GM19395 (cell line): Measurements from ENCODE around the gene HELZ.
"Not testable (repeated sequence)": the region's sequence is repeated elsewhere in the genome, so short reads cannot be mapped to it uniquely, and the experiment has no call there.

ENCODE experiments used
- ATAC-seq: cut with Tn5 transposase; IDR thresholded peaks from one replicate; pipeline ENCODE4 v1.9.1; 2021; ENCODE audit warnings: mild to moderate bottlenecking, moderate library complexity; ENCODE audit not compliant: unreplicated experiment

HELZ gene

DNA sequence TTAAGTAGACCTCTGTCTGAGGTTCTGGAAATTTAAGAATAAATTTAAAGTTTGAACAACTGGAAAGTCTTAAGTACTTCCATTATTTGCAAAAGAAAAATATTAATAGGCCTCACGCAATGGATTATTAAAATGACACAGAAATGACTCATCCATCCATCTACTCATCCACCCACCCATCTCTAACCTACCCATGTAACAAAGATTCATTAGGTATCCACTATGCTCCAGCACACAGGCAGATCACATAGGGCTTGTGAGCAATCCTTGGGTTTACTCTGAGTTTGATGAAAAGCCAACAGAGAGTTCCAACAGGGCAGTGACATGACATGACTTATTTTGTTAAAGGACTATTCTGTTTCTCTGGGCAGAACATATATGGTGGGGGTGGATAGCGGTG is 93.3 kb downstream of the HELZ start:
- ATAC-seq = no peak

DNA sequence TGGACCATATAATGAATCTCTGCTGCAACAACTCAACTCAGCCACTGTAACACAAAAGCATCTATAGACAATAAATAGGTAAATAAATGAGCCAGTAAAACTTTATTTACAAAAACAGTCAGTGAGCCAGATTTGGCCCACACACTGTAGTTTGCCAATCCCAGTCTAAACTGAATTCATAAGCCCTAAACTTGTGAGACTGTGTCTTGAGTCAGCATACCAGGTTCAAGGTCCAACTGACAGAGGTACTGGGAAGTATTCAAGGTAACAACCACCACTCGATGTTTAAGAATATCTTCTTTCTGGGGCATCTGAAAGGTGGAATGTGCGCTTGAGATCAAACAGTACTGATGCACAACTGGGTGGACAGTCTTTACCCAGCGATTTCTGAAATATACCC is 94.2 kb downstream of the HELZ start:
- no peak for ATAC-seq

DNA sequence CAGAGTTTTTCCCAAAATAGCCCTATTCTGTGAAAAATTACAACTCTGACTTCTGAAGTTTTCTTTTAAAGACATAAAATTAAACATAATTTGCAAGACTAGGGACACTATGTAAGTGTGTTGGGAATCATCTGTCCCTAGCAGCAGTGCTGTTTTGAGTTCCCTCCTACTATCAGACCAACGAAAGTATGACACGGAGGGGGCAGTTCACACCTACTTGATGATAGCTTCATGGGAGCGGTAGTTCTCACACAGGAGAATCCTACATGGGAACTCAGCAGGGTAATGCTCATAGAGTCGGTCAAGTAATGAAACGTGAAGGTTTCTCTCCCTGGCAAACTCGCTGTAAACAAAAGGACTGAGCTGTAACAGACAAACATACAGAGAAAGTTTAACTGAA is 96.6 kb downstream of the HELZ start:
- ATAC-seq = no peak

DNA sequence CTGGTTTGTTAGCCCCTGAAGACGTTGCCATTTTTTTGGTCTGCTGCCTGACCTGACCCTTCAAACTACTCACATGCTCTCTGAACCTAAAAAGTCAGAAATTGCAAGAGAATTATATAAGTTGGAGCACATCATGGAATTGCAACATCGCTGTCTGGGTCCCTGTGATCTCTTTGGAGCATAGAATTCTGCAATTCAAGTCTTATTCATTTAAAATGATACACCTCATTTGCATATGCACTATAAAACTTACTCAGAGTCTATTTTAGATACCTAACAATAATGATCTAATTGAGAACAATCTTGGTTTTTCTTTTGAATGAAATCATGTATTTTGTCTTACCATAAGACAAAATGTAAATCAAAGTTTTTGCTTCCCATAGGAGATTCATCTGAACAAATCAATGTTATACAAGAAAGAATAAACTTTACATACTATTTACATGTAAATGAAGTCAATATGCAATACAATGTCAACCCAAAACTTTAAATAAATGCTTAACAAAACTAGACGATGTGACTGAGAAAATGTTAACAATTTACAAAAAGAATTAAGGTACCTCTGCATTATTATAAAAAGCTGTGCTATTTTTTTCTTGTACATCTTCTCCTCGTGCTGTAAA is 99.7 kb downstream of the HELZ start:
- no peak for ATAC-seq

DNA sequence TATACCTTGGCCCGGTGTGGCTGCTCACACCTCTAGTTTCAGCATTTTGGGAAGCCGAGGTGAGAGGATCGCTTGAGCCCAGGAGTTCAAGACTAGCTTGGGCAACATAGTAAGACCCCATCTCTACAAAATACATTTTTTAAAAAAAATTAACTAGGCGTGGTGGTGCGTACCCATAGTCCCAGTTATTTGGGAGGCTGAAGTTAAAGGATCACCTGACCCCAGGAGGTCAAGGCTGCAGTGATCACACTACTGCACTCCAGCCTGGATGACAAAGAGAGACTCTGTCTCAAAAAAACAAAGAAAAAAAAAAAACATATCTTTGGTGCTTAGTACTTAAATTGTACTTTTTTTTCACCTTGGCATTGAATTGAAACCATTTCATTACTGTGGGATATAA is 101.7 kb downstream of the HELZ start:
- no peak for ATAC-seq

DNA sequence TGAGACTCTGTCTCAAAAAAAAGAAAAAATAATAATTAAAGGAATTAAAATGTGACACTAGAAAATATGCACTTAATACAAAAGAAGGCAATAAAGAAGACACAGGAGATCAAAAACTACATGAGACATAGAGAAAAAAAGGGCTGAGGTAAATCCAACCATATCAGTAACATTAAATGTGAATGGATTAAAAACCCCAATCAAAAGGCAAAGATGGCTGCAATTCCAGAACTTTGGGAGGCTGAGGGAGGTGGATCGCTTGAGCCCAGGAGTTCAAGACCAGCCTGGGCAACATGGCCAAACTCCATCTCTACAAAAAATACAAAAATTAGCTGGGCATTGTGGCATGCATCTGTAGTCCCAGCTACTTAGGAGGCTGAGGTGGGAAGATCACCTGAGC is 103.0 kb downstream of the HELZ start:
- ATAC-seq = not testable (repeated sequence)

DNA sequence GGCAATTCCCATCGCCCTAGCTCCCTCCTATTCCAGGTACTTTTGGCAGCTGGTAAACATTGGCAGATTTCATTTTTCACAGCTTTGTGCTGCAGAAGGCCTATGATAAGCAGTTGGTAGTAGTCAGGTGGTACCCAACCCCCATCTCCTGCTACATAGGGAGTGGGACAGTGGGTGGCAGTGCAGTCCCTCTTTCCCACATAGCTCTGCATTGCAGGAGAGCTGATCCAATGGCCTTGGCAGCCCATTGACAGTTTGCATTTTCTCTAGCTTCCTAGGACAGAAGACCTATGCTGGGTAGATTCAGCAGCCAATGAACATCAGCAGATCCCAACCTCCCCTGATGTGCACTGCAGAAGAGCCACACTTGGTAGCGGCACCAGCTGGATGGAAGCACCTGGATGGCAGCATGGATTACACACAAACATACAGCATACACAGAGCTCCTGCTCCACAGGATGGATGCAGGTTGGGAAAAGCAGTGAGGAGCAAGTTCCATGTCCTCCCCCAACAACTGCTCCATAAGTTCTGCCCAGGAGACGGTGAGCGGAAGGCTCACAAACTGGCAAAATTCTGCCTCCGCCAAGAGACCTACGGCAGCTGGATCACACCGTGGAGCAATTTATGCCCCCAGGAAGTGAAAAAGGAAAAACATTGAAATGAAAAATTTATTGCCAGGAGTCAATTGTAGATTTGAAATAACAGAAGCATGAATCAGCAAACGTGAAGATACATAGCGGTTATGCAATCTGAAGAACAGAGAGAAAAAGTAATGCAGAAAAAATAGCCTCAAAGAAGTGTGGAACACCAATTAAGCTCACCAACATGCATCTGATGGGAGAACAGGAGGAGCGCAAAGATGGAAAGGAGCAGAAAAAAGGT is 105.0 kb downstream of the HELZ start:
- ATAC-seq = no peak

DNA sequence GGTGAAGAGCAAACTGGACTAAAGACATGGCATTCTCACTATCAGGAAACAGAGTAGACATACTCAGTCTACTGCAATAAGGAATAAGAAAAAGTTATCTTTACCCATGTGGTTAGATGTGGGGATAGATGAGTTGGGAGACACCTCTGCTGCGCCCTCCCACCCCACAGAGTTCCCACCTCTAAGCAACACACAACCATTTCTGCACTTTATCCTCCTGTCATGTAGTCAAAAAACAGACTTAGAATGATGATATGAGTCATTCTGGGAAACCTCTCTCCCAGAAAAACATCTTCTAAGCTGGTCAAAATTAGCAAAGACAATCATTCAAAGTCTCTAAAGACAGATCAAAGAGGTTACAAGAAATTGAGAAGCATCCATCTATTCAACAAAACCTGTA is 105.7 kb downstream of the HELZ start:
- no peak for ATAC-seq

DNA sequence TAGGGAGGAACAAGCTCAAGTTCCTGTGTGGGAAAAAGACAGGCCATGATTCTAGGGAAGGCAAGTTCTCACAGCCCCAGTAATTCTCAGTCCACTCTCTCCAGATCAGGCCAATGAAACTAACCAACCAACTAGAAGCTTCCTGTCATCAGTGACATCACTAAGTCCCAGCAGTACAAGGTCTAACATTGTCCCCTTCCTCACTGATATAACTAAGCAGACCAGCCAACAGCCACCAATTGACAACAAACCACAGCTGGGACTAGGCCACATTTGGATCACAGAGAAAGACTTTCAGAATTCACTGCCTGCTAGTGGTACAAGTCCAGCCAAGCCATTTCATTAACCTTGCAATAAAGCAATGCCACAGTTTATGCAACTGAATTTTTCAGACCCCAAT is 106.6 kb downstream of the HELZ start:
- no peak for ATAC-seq

DNA sequence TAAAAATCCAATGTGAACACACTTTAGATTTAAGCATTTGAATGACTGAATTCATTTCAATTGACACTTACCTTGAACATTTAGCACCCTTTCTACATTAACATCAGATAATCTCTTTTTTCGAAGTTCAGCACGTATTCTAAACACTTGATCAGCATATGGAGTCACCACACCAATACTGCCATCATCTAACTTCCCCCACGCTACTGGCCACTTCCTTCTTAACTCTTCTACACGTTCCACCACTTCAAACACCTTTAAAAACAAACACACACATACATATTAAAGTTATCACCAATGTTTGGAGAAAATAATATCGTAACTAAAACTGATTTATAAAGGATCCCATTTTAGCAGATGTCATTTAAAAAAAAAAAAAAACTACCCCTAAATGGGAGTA is 107.1 kb downstream of the HELZ start:
- no peak for ATAC-seq

DNA sequence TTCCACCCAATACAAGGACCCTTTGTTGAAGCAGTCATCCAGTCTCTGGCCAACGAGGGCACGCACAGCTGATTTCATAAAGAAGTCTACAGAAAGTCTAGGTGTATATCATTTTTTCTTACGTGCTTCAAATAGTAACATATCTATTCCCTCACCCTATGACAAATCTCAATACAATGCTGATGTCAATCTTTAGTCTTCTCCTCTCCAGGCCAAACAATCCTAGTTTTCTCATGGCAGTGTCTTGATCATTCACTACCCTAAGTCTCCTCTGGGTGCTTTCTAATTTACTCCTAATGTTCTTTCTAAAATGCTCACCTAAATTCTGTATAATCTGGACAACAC is 108.0 kb downstream of the HELZ start:
- no peak for ATAC-seq

DNA sequence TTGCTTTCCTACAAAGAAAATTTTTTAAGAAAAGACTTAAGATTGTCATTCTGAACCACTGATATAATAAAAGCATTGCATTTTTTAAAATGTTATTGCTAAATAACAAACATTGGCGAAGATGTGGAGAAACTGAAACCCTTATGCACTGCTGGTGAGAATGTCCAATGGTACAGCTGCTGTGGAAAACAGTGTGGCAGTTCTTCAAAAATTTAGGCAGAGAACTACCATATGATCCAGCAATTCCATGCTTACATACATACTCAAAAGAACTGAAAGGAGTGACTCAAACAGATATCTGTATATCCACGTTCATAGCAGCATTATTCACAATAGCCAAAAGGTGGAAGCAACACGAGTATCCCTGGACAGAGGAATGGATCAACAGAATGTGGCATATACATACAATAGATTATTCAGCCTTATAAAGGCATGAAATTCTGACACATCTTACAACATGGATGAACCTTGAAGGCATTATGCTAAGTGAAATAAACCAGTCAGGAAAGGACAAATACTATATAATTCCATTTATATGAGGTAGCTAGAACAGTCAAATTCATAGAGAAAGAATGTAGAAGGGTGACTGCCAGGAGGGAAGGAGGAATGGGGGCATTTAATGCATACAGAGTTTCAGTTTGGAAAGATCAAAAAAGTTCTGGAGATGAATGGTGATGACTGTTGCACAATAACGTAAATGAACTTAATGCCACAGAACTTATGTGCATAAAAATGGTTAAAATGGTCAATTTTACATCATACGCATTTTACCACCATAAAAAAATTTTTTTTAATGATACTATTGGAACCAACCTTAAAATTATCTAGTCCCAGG is 108.6 kb downstream of the HELZ start:
- no peak for ATAC-seq

DNA sequence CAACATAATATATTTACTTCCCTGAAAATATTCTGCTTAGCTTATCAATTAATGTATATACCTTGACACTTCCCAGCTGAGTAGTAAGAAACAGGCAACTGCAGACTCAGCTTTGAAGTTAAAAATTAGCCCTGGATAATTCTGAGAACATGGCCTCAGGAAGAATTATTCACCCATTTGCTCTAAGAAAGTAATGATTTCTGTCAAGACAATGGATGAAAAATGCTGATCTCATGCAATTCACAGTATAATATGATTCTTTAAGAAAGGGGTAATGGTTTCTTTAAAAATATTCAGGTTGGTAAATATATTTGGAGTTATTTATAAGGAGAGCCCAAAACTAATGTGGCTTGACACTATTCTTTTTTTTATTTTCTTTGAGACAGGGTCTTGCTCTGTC is 111.8 kb downstream of the HELZ start:
- no peak for ATAC-seq

DNA sequence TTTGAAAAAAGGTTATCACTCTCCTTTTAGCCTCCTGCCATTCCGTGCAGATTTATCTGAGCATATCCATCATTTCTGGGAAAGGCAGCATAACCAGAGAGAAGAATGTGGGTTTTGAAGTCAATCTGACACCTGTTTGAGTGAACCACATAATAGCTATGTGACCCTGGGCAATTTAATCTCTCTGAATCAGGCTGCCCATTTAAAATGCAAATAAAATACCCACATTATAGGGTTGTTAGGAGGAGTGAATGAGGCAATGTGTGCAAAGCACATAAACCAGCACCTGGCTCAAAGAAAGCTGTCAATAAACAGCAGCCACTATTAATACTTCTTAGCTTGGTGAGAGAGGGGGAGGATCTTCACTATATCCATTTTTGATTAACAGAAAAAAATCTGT is 112.6 kb downstream of the HELZ start:
- ATAC-seq = no peak

DNA sequence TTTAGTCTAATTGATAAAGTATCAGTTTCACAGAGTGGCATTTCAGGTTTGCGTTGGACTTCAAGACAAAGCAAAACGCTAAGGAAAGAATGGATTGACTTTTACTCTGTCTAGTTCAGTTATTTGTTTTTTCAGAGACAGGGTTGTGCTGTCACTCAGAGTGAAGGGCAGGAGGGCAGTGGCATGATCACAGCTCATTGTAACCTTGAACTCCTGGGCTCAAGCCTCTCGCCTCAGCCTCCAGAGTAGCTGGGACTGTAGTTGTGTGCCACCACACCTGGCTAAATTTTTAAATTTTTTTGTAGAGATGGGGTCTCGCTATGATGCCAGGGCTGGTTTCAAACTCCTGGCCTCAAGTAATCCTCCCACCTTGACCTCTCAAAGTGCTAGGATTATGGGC is 114.2 kb downstream of the HELZ start:
- no peak for ATAC-seq

DNA sequence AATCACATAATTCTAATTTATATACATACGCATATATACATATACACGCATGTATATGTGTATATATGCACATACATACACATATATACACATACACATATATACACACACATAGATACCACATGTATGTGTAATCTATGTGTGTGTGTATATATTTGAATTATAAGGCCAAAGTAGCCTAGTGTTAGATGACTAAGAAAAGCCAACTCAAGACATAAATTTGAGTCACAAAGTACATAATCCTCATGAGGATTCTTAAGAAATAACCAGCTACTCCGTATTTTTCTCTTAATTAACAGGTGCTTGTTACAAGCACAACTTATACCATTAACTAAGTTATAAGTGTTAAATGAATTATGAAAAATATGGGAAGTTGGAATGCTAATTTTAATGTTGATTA is 115.7 kb downstream of the HELZ start:
- ATAC-seq = no peak

DNA sequence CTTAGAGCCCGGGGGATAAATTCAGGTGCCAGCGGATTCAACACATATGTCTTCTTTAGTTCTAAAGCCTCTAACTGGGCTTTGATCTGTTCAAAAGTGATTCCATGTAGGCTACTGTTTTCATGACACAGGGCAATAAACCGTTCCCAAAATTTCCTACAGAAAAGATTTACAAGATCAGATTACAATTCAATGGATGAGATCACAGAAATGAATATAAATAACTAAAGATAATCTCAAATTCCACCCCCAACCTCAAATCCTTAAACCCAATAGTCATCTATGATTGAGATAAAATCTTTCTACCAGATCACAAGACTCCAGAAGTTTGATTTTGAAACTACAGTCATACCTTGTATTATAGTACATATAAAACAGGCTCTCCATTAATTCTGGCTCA is 116.3 kb downstream of the HELZ start:
- no peak for ATAC-seq

DNA sequence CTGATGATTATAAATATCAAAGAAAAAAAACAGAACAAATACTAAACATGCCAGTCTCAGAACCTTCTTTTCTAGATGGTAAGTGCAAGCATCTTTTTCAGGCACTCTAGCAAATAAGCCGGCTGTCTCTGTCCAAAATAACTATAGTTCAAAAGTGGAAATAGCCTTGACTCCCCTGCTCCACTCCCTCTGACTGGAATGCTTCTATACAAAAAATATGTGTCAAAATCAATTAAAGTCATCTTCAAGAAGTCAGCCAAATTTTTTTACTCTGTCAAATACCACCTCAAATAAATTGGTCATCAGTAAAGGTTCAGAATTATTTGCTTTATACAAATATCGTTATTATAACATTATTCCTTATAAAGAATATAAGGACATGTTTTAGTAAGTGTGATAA is 117.1 kb downstream of the HELZ start:
- ATAC-seq = no peak

DNA sequence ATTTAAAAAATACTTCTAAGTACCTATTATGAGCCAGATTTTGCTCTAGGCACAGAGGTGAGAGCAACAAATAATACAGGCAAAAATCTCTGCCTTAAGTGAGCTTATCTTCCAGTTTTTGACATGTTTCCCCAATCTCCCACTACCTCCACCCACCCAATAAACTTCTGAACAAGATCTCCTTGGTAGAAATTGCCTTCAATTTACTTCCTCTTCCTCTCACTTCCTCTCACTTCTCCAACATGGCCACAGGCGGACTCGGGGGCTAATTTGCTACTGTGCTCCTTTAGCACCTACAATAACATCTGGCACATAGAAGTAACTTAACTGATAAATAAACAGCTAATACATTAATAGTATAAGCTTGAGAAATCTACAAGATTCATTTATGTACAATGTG is 118.0 kb downstream of the HELZ start:
- ATAC-seq = no peak

DNA sequence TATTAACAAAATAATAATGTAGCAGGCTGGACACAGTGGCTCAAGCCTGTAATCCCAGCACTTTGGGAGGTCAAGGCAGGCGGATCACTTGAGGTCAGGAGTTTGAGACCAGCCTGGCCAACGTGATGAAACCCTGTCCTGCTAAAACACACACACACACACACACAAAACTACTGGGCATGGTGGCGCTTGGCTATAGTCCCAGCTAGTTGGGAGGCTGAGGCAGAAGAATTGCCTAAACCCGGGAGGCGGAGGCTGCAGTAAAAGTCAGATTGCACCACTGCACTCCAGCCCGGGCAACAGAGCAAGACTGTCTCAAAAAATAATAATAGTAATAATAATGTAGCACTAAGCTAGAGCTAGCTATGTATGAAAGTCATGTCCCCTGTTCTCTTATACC is 118.5 kb downstream of the HELZ start:
- not testable (repeated sequence) for ATAC-seq

DNA sequence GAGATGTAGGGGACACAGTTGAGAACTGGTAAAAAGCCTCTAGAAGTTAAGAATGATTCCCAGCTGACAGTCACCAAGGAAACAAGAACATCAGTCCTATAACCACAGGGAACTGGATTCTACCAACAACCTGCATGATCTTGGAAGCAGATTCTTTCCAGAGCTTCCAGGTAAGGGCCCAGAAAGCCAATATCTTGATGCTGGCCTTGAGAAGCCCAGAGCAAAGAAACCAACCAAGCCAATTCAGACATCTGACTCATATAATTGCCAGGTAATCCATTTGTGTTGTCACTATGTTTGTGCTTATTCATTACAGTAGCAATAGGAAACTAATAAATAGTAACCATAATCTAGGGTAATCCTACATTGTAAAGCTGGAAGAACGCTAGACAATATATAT is 119.1 kb downstream of the HELZ start:
- ATAC-seq = no peak

DNA sequence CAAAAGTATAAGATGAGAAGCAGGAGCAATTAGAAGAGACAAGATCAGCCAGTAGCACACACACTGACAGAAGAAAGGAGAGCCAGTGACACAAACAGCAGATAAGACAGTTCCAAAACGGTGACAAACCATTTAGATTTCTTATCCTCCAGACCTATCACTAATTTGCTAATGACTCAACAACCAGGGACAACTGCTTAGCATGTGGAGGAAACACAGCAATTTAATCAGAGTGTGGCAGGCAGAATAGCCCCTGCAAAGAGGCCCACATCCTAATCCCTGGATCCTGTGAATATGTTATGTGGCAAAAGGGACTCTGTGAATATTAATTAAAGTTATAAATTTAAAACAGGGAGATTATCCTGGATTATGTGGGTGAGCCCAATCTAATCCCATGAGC is 119.6 kb downstream of the HELZ start:
- ATAC-seq = no peak
